OCI-LY1 (cell line): ENCODE data around the gene SHROOM1.

Experiments used
- H2AFZ ChIP-seq: fragments of 200-600 bp; sonication (generic), shearing (Covaris generic); 2 replicates; pipeline ENCODE4 v1.6.0; 2014; ENCODE audit warnings: antibody characterized with exemption, mild to moderate bottlenecking, low read length
- H3F3A ChIP-seq: fragments of 200-600 bp; sonication (generic), shearing (Covaris generic); 2 replicates; pipeline ENCODE4 v1.6.0; 2014; ENCODE audit warnings: mild to moderate bottlenecking, antibody characterized with exemption, low read length, moderate library complexity; ENCODE audit not compliant: insufficient read depth
- H3K27ac ChIP-seq: fragments of 200-600 bp; sonication (generic); 2 replicates; pipeline ENCODE4 v1.5.1; 2014; ENCODE audit warnings: low read length, mixed run types, mild to moderate bottlenecking, low read depth; ENCODE audit not compliant: poor library complexity, severe bottlenecking
- H3K27me3 ChIP-seq: fragments of 200-600 bp; sonication (generic); 2 replicates; pipeline ENCODE4 v1.6.0; 2014; ENCODE audit warnings: antibody characterized with exemption, mild to moderate bottlenecking, low read length, moderate library complexity; ENCODE audit not compliant: insufficient read depth
- H3K36me3 ChIP-seq: fragments of 200-600 bp; sonication (generic); 2 replicates; pipeline ENCODE4 v1.6.1; 2014; ENCODE audit warnings: mild to moderate bottlenecking, antibody characterized with exemption, low read length, moderate library complexity, mixed read lengths; ENCODE audit not compliant: insufficient read depth
- H3K4me1 ChIP-seq: fragments of 200-600 bp; sonication (generic); 2 replicates; pipeline ENCODE4 v1.5.1; 2014; ENCODE audit warnings: mild to moderate bottlenecking, low read length, moderate library complexity; ENCODE audit not compliant: insufficient read depth, severe bottlenecking
- H3K4me2 ChIP-seq: fragments of 200-600 bp; sonication (generic), shearing (Covaris generic); 2 replicates; pipeline ENCODE4 v1.6.1; 2014; ENCODE audit warnings: low read length
- H3K4me3 ChIP-seq: fragments of 200-600 bp; sonication (generic); 2 replicates; pipeline ENCODE4 v1.5.1; 2014; ENCODE audit warnings: low read length, low read depth, mild to moderate bottlenecking, mixed read lengths; ENCODE audit not compliant: poor library complexity, severe bottlenecking
- H3K79me2 ChIP-seq: fragments of 200-600 bp; shearing (Covaris generic); 2 replicates; pipeline ENCODE4 v1.6.1; 2016; ENCODE audit warnings: mixed run types, low read length, mixed read lengths; ENCODE audit not compliant: insufficient read depth
- H3K9ac ChIP-seq: fragments of 200-600 bp; sonication (generic), shearing (Covaris generic); 2 replicates; pipeline ENCODE4 v1.6.1; 2014; ENCODE audit warnings: mild to moderate bottlenecking, low read length, mixed read lengths
- H3K9me2 ChIP-seq: fragments of 200-600 bp; sonication (generic), shearing (Covaris generic); 2 replicates; pipeline ENCODE4 v1.6.1; 2014; ENCODE audit warnings: low read depth, mild to moderate bottlenecking, low read length, mixed read lengths
- H3K9me3 ChIP-seq: fragments of 200-600 bp; shearing (Covaris generic); 2 replicates; pipeline ENCODE4 v1.6.1; 2014; ENCODE audit warnings: low read length, mixed read lengths
- H4K20me1 ChIP-seq: fragments of 200-600 bp; sonication (generic), shearing (Covaris generic); 2 replicates; pipeline ENCODE4 v1.6.0; 2016; ENCODE audit warnings: mild to moderate bottlenecking, low read length; ENCODE audit not compliant: insufficient read depth
- EZH2 ChIP-seq: fragments of 200-600 bp; sonication (generic), shearing (Covaris generic); IDR thresholded peaks from 2 replicates; pipeline ENCODE4 v1.8.0; 2017; ENCODE audit warnings: borderline replicate concordance, mixed run types, mild to moderate bottlenecking, antibody characterized with exemption, low read length, moderate library complexity, mixed read lengths
- TF ChIP-seq, protein P1 (sequence below): fragments of 200-600 bp; sonication (generic), shearing (Covaris generic); IDR thresholded peaks from 2 replicates; pipeline ENCODE4 v1.5.1; 2017; ENCODE audit warnings: mild to moderate bottlenecking, antibody characterized with exemption, low read length, moderate library complexity, mixed read lengths

SHROOM1 gene

DNA sequence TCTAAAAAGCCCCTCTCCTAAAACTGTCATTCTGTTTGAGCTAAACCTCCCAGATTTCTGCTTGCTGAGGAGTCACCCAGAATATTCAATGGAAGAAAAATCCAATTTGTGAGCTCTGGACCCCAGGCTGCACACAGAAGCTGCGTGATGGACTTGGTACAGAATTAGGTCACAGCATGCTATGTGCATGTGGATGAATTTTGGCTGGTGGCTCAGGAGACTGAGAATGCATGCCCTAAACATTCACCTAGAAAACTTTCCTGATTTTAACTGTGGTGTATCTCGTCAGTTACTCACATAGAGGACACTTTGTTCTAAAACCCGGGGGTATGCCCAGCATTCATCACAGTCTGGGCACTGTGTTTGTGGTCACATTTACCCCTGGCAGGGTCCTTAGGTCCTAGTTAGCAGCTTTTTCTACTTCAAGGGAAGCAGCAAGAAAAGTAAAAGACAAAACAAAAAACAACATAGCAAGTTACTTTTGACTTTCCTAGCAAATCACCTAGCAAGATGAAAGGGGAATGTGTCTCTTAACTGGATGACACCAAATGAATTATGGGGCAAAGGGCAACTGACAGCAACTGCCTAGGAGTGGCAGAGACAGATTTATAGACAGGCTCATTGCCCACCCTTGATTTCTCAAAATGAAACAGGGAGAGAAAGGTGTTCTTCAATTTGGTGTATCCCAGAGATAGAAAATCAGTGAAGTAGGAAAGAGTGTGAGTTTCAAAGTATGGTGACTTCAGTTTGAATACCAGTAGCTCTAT, 8.3 kb upstream of the SHROOM1 start:
- TF ChIP-seq EZH2, result no peak
- TF ChIP-seq, protein P1, sequence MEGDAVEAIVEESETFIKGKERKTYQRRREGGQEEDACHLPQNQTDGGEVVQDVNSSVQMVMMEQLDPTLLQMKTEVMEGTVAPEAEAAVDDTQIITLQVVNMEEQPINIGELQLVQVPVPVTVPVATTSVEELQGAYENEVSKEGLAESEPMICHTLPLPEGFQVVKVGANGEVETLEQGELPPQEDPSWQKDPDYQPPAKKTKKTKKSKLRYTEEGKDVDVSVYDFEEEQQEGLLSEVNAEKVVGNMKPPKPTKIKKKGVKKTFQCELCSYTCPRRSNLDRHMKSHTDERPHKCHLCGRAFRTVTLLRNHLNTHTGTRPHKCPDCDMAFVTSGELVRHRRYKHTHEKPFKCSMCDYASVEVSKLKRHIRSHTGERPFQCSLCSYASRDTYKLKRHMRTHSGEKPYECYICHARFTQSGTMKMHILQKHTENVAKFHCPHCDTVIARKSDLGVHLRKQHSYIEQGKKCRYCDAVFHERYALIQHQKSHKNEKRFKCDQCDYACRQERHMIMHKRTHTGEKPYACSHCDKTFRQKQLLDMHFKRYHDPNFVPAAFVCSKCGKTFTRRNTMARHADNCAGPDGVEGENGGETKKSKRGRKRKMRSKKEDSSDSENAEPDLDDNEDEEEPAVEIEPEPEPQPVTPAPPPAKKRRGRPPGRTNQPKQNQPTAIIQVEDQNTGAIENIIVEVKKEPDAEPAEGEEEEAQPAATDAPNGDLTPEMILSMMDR, result no peak
- H3K9ac ChIP-seq, result no peak overlapping the region
- no peaks in the 10 kb centered on the region for H4K20me1 ChIP-seq
- H3K4me3 ChIP-seq, result no peak overlapping the region
- 0 out of 2 replicates have a peak, but pooled peaks cover 2% of the 10 kb centered on the region for H3K9me3 ChIP-seq
- H2AFZ ChIP-seq, result no peak overlapping the region
- H3K9me2 ChIP-seq, result no peaks in the 10 kb centered on the region
- no peaks in the 10 kb centered on the region for H3K36me3 ChIP-seq
- no peak overlapping the region for H3K27ac ChIP-seq
- H3F3A ChIP-seq, result no peaks in the 10 kb centered on the region
- H3K27me3 ChIP-seq, result no peaks in the 10 kb centered on the region
- no peaks in the 10 kb centered on the region for H3K79me2 ChIP-seq
- H3K4me1 ChIP-seq, result no peaks in the 10 kb centered on the region
- no peak overlapping the region for H3K4me2 ChIP-seq

DNA sequence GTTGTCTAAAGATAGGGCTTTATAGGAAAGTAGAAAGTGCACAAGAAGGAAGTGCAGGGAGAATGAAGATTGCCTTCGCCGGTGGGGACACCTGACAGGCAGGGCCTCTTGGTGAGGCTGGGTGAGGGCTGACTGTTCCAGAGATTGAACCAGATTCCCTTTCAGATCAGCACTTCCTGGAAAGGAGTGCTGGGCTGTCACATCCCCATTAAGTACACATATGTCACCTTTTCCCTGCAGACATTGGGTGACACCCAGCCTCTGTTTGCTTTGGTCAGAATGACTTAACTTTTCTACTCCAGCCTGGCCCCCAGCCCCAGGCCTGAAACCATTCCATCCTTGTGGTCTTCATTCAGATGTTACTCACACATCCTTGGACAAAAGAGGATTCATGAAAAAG, 7.4 kb upstream of the SHROOM1 start:
- no peak overlapping the region for H3K27ac ChIP-seq
- no peak overlapping the region for H3K4me3 ChIP-seq
- H3K9me2 ChIP-seq, result no peaks in the 10 kb centered on the region
- H2AFZ ChIP-seq, result no peak overlapping the region
- H3K9me3 ChIP-seq, result no peaks in the 10 kb centered on the region
- H3K4me1 ChIP-seq, result no peaks in the 10 kb centered on the region
- H3K4me2 ChIP-seq, result no peak overlapping the region
- no peaks in the 10 kb centered on the region for H3F3A ChIP-seq
- no peak overlapping the region for H3K9ac ChIP-seq
- no peaks in the 10 kb centered on the region for H4K20me1 ChIP-seq
- no peaks in the 10 kb centered on the region for H3K27me3 ChIP-seq
- no peaks in the 10 kb centered on the region for H3K36me3 ChIP-seq
- no peak for TF ChIP-seq EZH2
- TF ChIP-seq, protein P1, result no peak
- no peaks in the 10 kb centered on the region for H3K79me2 ChIP-seq

DNA sequence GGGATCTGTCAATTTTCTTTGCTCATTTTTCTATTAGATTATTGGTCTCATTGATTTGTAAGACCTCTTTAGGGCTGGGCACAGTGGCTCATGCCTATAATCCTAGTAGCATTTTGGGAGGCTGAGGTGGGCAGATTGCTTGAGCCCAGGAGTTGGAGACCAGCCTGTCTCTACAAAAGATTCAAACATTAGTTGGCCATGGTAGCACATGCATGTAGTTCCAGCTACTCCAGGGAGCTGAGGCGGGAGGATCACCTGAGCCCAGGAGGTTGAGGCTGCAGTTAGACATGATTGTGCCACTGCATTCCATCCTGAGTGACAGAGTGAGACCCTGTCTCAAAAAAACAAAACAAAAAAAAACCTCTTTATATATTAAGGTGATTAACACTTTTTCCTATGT, 6.4 kb upstream of the SHROOM1 start:
- H3K27ac ChIP-seq, result no peak overlapping the region
- H3F3A ChIP-seq, result no peaks in the 10 kb centered on the region
- no peaks in the 10 kb centered on the region for H3K9me2 ChIP-seq
- H3K4me2 ChIP-seq, result no peak overlapping the region
- no peak overlapping the region for H3K4me3 ChIP-seq
- no peak for TF ChIP-seq EZH2
- TF ChIP-seq, protein P1, result no peak
- no peaks in the 10 kb centered on the region for H3K4me1 ChIP-seq
- no peaks in the 10 kb centered on the region for H3K9me3 ChIP-seq
- no peaks in the 10 kb centered on the region for H3K79me2 ChIP-seq
- H4K20me1 ChIP-seq, result no peaks in the 10 kb centered on the region
- H2AFZ ChIP-seq, result no peak overlapping the region
- no peak overlapping the region for H3K9ac ChIP-seq
- no peaks in the 10 kb centered on the region for H3K36me3 ChIP-seq
- H3K27me3 ChIP-seq, result no peaks in the 10 kb centered on the region
